ENCODE results near the gene RNF10. TPM values are rescaled to one million over a fixed set of nuclear protein-coding genes. Genes with fewer than 3 reads are reported as not detected.

The RNF10 gene
- total and polyA plus RNA-seq, 9 of the 15 experiments (the other 6 are each of a cell fraction or from before 2014, with no cell fraction given): 43.0 to 139 (median 80.1) TPM

- 0 out of 2 replicates have a peak, but pooled peaks have one; percentile 73 for TF ChIP-seq RBM14 (IDR thresholded peaks at IDR 0.05; ENCODE audit: borderline replicate concordance, insufficient read depth, low read depth, low read length)
- no peak for TF ChIP-seq ZBTB49 (CRISPR knock-in tag; IDR thresholded peaks at IDR 0.05; ENCODE audit: borderline replicate concordance)
- peak; percentile 52; the same call in 1 of the 2 replicates for TF ChIP-seq STAT5A (IDR thresholded peaks at IDR 0.05; ENCODE audit: borderline replicate concordance, low read length)
- peak; percentile 34; the same call in 1 of the 2 replicates for TF ChIP-seq JUN (IDR thresholded peaks at IDR 0.05; ENCODE audit: borderline replicate concordance, low read depth, low read length)
- peak; percentile 12; the same call in 1 of the 2 replicates for TF ChIP-seq JUN (CRISPR knock-in tag; IDR thresholded peaks at IDR 0.05; ENCODE audit: borderline replicate concordance)
- TF ChIP-seq HIVEP1 (CRISPR knock-in tag; IDR thresholded peaks at IDR 0.05): no peak
- no peak for TF ChIP-seq E2F3 (CRISPR knock-in tag; IDR thresholded peaks at IDR 0.05)
- no peak for TF ChIP-seq FOXJ2 (tag; IDR thresholded peaks at IDR 0.05)
- TF ChIP-seq TEAD1 (CRISPR knock-in tag; IDR thresholded peaks at IDR 0.05): no peak; a peak in 1 of 4 replicates
- no peak for TF ChIP-seq ZNF184 (CRISPR knock-in tag; IDR thresholded peaks at IDR 0.05)
- no peak for TF ChIP-seq MCM2 (IDR thresholded peaks at IDR 0.05; ENCODE audit: low read depth)
- TF ChIP-seq YY1 (IDR thresholded peaks at IDR 0.05; ENCODE audit: borderline replicate concordance in 1 of 3, control insufficient read depth in 1 of 3, extremely low read depth in 1 of 3, insufficient read depth in 3 of 3, insufficient read length in 1 of 3, insufficient replicate concordance in 2 of 3, low read depth in 1 of 3, low read length in 2 of 3): peak in 1 of 3 experiments; percentile 23
- TF ChIP-seq ZNF253 (CRISPR knock-in tag; conservative IDR thresholded peaks at IDR 0.05): no peak
- TF ChIP-seq U2AF1 (optimal IDR thresholded peaks at IDR 0.05; ENCODE audit: low read depth, low read length): peak; percentile 71
- no peak for TF ChIP-seq ATF7 (IDR thresholded peaks at IDR 0.05)
- no peak for TF ChIP-seq ZNF165 (CRISPR knock-in tag; IDR thresholded peaks at IDR 0.05; ENCODE audit: borderline replicate concordance)
- 0 out of 2 replicates have a peak, but pooled peaks have one; percentile 6 for TF ChIP-seq CREM (IDR thresholded peaks at IDR 0.05; ENCODE audit: low read depth)
- TF ChIP-seq DEAF1 (CRISPR knock-in tag; IDR thresholded peaks at IDR 0.05): no peak
- TF ChIP-seq NONO (IDR thresholded peaks at IDR 0.05; ENCODE audit: low read depth in 2 of 2, low read length in 1 of 2): no peak; a peak in 1 of 4 replicates
- TF ChIP-seq TAF9B (IDR thresholded peaks at IDR 0.05; ENCODE audit: partially characterized antibody): no peak
Observed at GRCh38 chr12:120534703-120535655, 823 bp downstream of the RNF10 start (continued).

All from K562 (cell line).